ENCODE results near the gene BPIFB3. TPM values are rescaled to one million over a fixed set of nuclear protein-coding genes. Genes with fewer than 3 reads are reported as not detected.
A peak's percentile ranks its signal among the peaks of the same experiment; 100 is the strongest.

Gene BPIFB3
- total and polyA plus RNA-seq, 2 of the 13 experiments (the other 11 are each of a cell fraction or from before 2014, with no cell fraction given) = 0.09 TPM; not detected in 1

GRCh38 chr20:33005908-33006775 is 47.6 kb upstream of the BPIFB3 start (continued):
- TF ChIP-seq, protein P1, sequence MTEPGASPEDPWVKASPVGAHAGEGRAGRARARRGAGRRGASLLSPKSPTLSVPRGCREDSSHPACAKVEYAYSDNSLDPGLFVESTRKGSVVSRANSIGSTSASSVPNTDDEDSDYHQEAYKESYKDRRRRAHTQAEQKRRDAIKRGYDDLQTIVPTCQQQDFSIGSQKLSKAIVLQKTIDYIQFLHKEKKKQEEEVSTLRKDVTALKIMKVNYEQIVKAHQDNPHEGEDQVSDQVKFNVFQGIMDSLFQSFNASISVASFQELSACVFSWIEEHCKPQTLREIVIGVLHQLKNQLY (CRISPR knock-in tag; IDR thresholded peaks at IDR 0.05) = peak; percentile 92
- TF ChIP-seq ZBTB42 (CRISPR knock-in tag; IDR thresholded peaks at IDR 0.05) = no peak
- TF ChIP-seq ZNF841 (CRISPR knock-in tag; IDR thresholded peaks at IDR 0.05; ENCODE audit: borderline replicate concordance) = no peak
- no peak for TF ChIP-seq MBD4 (IDR thresholded peaks at IDR 0.05; ENCODE audit: borderline replicate concordance, low read length)
- TF ChIP-seq PHF20 (CRISPR knock-in tag; IDR thresholded peaks at IDR 0.05) = no peak
- peak; percentile 90 for TF ChIP-seq SKI (IDR thresholded peaks at IDR 0.05; ENCODE audit: partially characterized antibody)
- TF ChIP-seq ZNF101 (CRISPR knock-in tag; IDR thresholded peaks at IDR 0.05; ENCODE audit: borderline replicate concordance, low read depth) = no peak
- TF ChIP-seq XBP1 (CRISPR knock-in tag; IDR thresholded peaks at IDR 0.05) = 0 out of 2 replicates have a peak, but pooled peaks have one; percentile 36
- TF ChIP-seq, protein P2, sequence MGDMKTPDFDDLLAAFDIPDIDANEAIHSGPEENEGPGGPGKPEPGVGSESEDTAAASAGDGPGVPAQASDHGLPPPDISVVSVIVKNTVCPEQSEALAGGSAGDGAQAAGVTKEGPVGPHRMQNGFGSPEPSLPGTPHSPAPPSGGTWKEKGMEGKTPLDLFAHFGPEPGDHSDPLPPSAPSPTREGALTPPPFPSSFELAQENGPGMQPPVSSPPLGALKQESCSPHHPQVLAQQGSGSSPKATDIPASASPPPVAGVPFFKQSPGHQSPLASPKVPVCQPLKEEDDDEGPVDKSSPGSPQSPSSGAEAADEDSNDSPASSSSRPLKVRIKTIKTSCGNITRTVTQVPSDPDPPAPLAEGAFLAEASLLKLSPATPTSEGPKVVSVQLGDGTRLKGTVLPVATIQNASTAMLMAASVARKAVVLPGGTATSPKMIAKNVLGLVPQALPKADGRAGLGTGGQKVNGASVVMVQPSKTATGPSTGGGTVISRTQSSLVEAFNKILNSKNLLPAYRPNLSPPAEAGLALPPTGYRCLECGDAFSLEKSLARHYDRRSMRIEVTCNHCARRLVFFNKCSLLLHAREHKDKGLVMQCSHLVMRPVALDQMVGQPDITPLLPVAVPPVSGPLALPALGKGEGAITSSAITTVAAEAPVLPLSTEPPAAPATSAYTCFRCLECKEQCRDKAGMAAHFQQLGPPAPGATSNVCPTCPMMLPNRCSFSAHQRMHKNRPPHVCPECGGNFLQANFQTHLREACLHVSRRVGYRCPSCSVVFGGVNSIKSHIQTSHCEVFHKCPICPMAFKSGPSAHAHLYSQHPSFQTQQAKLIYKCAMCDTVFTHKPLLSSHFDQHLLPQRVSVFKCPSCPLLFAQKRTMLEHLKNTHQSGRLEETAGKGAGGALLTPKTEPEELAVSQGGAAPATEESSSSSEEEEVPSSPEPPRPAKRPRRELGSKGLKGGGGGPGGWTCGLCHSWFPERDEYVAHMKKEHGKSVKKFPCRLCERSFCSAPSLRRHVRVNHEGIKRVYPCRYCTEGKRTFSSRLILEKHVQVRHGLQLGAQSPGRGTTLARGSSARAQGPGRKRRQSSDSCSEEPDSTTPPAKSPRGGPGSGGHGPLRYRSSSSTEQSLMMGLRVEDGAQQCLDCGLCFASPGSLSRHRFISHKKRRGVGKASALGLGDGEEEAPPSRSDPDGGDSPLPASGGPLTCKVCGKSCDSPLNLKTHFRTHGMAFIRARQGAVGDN (CRISPR knock-in tag; IDR thresholded peaks at IDR 0.05) = peak; percentile 94
- TF ChIP-seq ZFYVE20 (CRISPR knock-in tag; IDR thresholded peaks at IDR 0.05; ENCODE audit: borderline replicate concordance, low read depth) = 0 out of 2 replicates have a peak, but pooled peaks have one; percentile 48
- TF ChIP-seq TCF7L2 (IDR thresholded peaks at IDR 0.05; ENCODE audit: low read depth, low read length) = no peak
- TF ChIP-seq SP1 (IDR thresholded peaks at IDR 0.05) = no peak
- 0 out of 2 replicates have a peak, but pooled peaks have one; percentile 38 for TF ChIP-seq SP1 (CRISPR knock-in tag; IDR thresholded peaks at IDR 0.05)
- TF ChIP-seq, protein P3, sequence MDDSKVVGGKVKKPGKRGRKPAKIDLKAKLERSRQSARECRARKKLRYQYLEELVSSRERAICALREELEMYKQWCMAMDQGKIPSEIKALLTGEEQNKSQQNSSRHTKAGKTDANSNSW (CRISPR knock-in tag; IDR thresholded peaks at IDR 0.05; ENCODE audit: borderline replicate concordance) = no peak
- TF ChIP-seq YEATS2 (CRISPR knock-in tag; IDR thresholded peaks at IDR 0.05; ENCODE audit: borderline replicate concordance) = peak; percentile 83; the same call in 1 of the 2 replicates
- TF ChIP-seq ZNF317 (CRISPR knock-in tag; IDR thresholded peaks at IDR 0.05) = 0 out of 2 replicates have a peak, but pooled peaks have one; percentile 32
- no peak for TF ChIP-seq ZNF230 (CRISPR knock-in tag; IDR thresholded peaks at IDR 0.05)
- peak; percentile 23; the same call in 1 of the 2 replicates for TF ChIP-seq IRF9 (CRISPR knock-in tag; IDR thresholded peaks at IDR 0.05; ENCODE audit: borderline replicate concordance)
- no peak for TF ChIP-seq EZH2 (conservative IDR thresholded peaks at IDR 0.05; ENCODE audit: low read depth, low read length)
- TF ChIP-seq CCAR2 (optimal IDR thresholded peaks at IDR 0.05; ENCODE audit: low read depth, low read length) = no peak
- 0 out of 2 replicates have a peak, but pooled peaks have one; percentile 52 for TF ChIP-seq MXD1 (CRISPR knock-in tag; IDR thresholded peaks at IDR 0.05)
- no peak for TF ChIP-seq NCOA1 (CRISPR knock-in tag; IDR thresholded peaks at IDR 0.05)
- TF ChIP-seq ELF1 (CRISPR knock-in tag; IDR thresholded peaks at IDR 0.05) = peak; percentile 69; the same call in 1 of the 2 replicates
